HepG2 (cell line): ENCODE measurements around the gene PODN. TPM values are rescaled to one million over a fixed set of nuclear protein-coding genes. Genes with fewer than 3 reads are reported as not detected.
A peak's percentile ranks its signal among the peaks of the same experiment; 100 is the strongest.

Experiments used
- ARNTL ChIP-seq: sonication (generic); formaldehyde crosslinking; IDR thresholded peaks from 2 replicates; pipeline ENCODE4 v1.4.0; 2020; ENCODE audit warnings: mild to moderate bottlenecking, missing genetic modification reagents
- ASH2L ChIP-seq: fragments of 300-600, 200-600 bp; sonication (generic); IDR thresholded peaks from 2 replicates; pipeline ENCODE4 v1.7.0; 2017; ENCODE audit warnings: low read depth, mild to moderate bottlenecking, moderate library complexity, mixed read lengths, low read length; ENCODE audit not compliant: insufficient read length
- ELF4 ChIP-seq: sonication (generic); formaldehyde crosslinking; IDR thresholded peaks from 2 replicates; pipeline ENCODE4 v1.5.0; 2020; ENCODE audit warnings: missing genetic modification reagents, mild to moderate bottlenecking, moderate library complexity, borderline replicate concordance
- FOXA3 ChIP-seq: IDR thresholded peaks from 2 replicates; pipeline ENCODE4 v1.6.1; 2016; ENCODE audit warnings: missing genetic modification reagents, missing compliant biosample characterization
- HNF4A ChIP-seq: sonication (generic); formaldehyde crosslinking; IDR thresholded peaks from 2 replicates; pipeline ENCODE4 v1.4.0; 2020; ENCODE audit warnings: missing genetic modification reagents
- KAT7 ChIP-seq: IDR thresholded peaks from 2 replicates; pipeline ENCODE4 v1.6.1; 2018; ENCODE audit warnings: borderline replicate concordance, missing compliant biosample characterization
- MIXL1 ChIP-seq: IDR thresholded peaks from 2 replicates; pipeline ENCODE4 v1.6.1; 2016
- MXI1 ChIP-seq: IDR thresholded peaks from 3 replicates; pipeline ENCODE4 v1.6.1; 2012; ENCODE audit warnings: low read depth, low read length, inconsistent platforms, borderline replicate concordance
- NFATC3 ChIP-seq: sonication (generic); formaldehyde crosslinking; IDR thresholded peaks from 2 replicates; pipeline ENCODE4 v1.5.1; 2020; ENCODE audit warnings: mild to moderate bottlenecking, missing genetic modification reagents
- NFRKB ChIP-seq: fragments of 450-650 bp; IDR thresholded peaks from 2 replicates; pipeline ENCODE4 v1.6.1; 2017
- RFX3 ChIP-seq: IDR thresholded peaks from 2 replicates; pipeline ENCODE4 v1.6.1; 2016; ENCODE audit warnings: missing biosample characterization, missing genetic modification reagents
- SIN3A ChIP-seq: IDR thresholded peaks from 2 replicates; pipeline ENCODE4 v1.6.1; 2011; ENCODE audit warnings: low read depth, mild to moderate bottlenecking, control low read depth, low read length, borderline replicate concordance
- SNAPC4 ChIP-seq: sonication (generic); formaldehyde crosslinking; IDR thresholded peaks from 2 replicates; pipeline ENCODE4 v1.4.0; 2020; ENCODE audit warnings: mild to moderate bottlenecking, missing genetic modification reagents
- TBX3 ChIP-seq: fragments of 450-650 bp; IDR thresholded peaks from 2 replicates; pipeline ENCODE4 v1.6.1; 2017; ENCODE audit warnings: antibody characterized with exemption, mild to moderate bottlenecking, inconsistent platforms, borderline replicate concordance
- TCF7L2 ChIP-seq: IDR thresholded peaks from 2 replicates; pipeline ENCODE4 v1.6.1; 2011; ENCODE audit warnings: mild to moderate bottlenecking, low read depth, low read length, moderate library complexity
- ZBTB38 ChIP-seq: sonication (generic); formaldehyde crosslinking; IDR thresholded peaks from 2 replicates; pipeline ENCODE4 v1.5.1; 2020; ENCODE audit warnings: mild to moderate bottlenecking, missing genetic modification reagents
- ZC3H13 ChIP-seq: sonication (generic); formaldehyde crosslinking; IDR thresholded peaks from 2 replicates; pipeline ENCODE4 v1.8.1; 2023; ENCODE audit warnings: mild to moderate bottlenecking, missing genetic modification reagents, moderate library complexity
- ZNF552 ChIP-seq: sonication (generic); formaldehyde crosslinking; IDR thresholded peaks from 2 replicates; pipeline ENCODE4 v1.9.0; 2022; ENCODE audit warnings: missing genetic modification reagents, mild to moderate bottlenecking, borderline replicate concordance
- ZNF556 ChIP-seq: sonication (generic); formaldehyde crosslinking; IDR thresholded peaks from 2 replicates; pipeline ENCODE4 v1.4.0; 2020; ENCODE audit warnings: mild to moderate bottlenecking, missing genetic modification reagents, borderline replicate concordance
- ZNF589 ChIP-seq: sonication (generic); formaldehyde crosslinking; conservative IDR thresholded peaks from 2 replicates; pipeline ENCODE4 v1.8.0; 2022; ENCODE audit warnings: mild to moderate bottlenecking, moderate library complexity, missing genetic modification reagents
- ZNF792 ChIP-seq: IDR thresholded peaks from 2 replicates; pipeline ENCODE4 v1.6.1; 2016
- ZSCAN9 ChIP-seq: IDR thresholded peaks from 2 replicates; pipeline ENCODE4 v1.6.1; 2016; ENCODE audit warnings: borderline replicate concordance
- polyA plus RNA-seq, 8 experiments: library from polyadenylated mRNA; depleted of rRNA in 3 of 8; stranded (reverse) in 7 of 8; unstranded in 1 of 8; fragments of >200 nt; fragmentation: Illumina TruSeq in 4 of 8; extraction: Trizol in 4 of 8; gene quantifications; 2 replicates each; pipeline versions ENCODE4 v1.2.1 to v1.2.3, GENCODE V29; 2011 to 2016; ENCODE audit warnings: low read depth in 4 of 8, missing spikeins in 1 of 8, mixed read lengths in 1 of 8; ENCODE audit not compliant: insufficient read depth in 1 of 8
- total RNA-seq, 5 experiments: library from RNA; depleted of rRNA; stranded (reverse); fragments of >200 nt; fragmentation: Illumina TruSeq; extraction: Trizol; gene quantifications; 2 replicates each; pipeline ENCODE4 v1.2.3, GENCODE V29; 2016; ENCODE audit warnings: low read depth in 1 of 5
- TF ChIP-seq, protein P1 (sequence below): IDR thresholded peaks from 2 replicates; pipeline ENCODE4 v1.6.1; 2016; ENCODE audit warnings: low read depth
- TF ChIP-seq, protein P2 (sequence below): sonication (generic); formaldehyde crosslinking; IDR thresholded peaks from 2 replicates; pipeline ENCODE4 v1.5.1; 2020; ENCODE audit warnings: missing genetic modification reagents, mild to moderate bottlenecking, borderline replicate concordance

Gene PODN
- total and polyA plus RNA-seq, 2 of the 13 experiments (the other 11 are each of a cell fraction or from before 2014, with no cell fraction given): 0.13 TPM; not detected in 1

DNA sequence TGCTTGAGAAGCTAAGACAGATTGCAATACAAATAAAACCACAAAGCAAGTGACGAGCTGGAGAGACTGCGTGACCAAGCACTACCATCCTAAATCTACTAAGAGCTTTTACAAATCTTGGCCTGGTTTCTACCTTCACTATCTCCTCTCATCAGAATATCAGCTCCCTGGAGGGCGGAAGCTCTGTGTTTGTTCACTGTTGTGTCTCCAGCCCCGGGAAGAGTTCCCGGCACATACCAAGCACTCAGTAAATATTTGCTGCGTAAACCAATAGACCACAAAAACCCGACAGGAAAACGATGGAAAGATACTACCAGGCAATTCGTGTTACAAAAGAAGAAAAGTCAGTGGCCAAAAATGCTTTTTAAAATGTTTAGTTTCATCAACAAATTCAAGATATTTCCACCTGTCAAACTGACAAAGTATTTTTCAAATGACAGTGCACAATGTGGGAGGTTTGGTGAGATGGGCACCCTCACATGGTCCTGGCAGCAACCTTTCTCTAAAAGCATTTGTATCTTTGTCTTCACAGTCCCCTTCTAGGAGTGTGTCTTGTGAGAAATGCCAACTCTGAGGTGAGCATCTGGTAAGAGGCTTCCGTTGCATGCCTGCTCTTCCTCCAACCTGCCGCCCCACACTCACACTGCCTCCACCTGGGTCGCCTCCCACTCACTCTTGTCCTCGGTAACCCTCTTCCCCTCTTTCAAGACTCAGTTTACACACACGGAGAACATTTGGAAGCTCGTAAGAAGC lies 45.7 kb downstream of the PODN start (continued):
- TF ChIP-seq MXI1 (0 out of 3 replicates have a peak, but pooled peaks have one; percentile 20), KAT7 (CRISPR knock-in tag) (peak; percentile 52; the same call in 1 of the 2 replicates), ZNF556 (CRISPR knock-in tag) (peak; percentile 46; the same call in 1 of the 2 replicates), ZNF552 (CRISPR knock-in tag) (no peak), ZBTB38 (no peak), HNF4A (CRISPR knock-in tag) (peak; percentile 62), SIN3A (no peak), ZC3H13 (CRISPR knock-in tag) (no peak), NFATC3 (CRISPR knock-in tag) (no peak), RFX3 (no peak), ZNF792 (CRISPR knock-in tag) (peak; percentile 98), ARNTL (peak; percentile 72), ZSCAN9 (peak; percentile 87), ELF4 (CRISPR knock-in tag) (peak; percentile 82; the same call in 1 of the 2 replicates), ASH2L (peak; percentile 53), ZNF589 (CRISPR knock-in tag) (0 out of 2 replicates have a peak, but pooled peaks have one; percentile 36), MIXL1 (peak; percentile 84), SNAPC4 (CRISPR knock-in tag) (no peak), FOXA3 (CRISPR knock-in tag) (peak; percentile 97), NFRKB (no peak), TBX3 (peak; percentile 94), TCF7L2 (no peak)
- TF ChIP-seq, protein P1, sequence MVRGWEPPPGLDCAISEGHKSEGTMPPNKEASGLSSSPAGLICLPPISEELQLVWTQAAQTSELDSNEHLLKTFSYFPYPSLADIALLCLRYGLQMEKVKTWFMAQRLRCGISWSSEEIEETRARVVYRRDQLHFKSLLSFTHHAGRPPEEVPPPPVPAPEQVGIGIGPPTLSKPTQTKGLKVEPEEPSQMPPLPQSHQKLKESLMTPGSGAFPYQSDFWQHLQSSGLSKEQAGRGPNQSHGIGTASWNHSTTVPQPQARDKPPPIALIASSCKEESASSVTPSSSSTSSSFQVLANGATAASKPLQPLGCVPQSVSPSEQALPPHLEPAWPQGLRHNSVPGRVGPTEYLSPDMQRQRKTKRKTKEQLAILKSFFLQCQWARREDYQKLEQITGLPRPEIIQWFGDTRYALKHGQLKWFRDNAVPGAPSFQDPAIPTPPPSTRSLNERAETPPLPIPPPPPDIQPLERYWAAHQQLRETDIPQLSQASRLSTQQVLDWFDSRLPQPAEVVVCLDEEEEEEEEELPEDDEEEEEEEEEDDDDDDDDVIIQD (CRISPR knock-in tag): peak; percentile 84
- TF ChIP-seq, protein P2, sequence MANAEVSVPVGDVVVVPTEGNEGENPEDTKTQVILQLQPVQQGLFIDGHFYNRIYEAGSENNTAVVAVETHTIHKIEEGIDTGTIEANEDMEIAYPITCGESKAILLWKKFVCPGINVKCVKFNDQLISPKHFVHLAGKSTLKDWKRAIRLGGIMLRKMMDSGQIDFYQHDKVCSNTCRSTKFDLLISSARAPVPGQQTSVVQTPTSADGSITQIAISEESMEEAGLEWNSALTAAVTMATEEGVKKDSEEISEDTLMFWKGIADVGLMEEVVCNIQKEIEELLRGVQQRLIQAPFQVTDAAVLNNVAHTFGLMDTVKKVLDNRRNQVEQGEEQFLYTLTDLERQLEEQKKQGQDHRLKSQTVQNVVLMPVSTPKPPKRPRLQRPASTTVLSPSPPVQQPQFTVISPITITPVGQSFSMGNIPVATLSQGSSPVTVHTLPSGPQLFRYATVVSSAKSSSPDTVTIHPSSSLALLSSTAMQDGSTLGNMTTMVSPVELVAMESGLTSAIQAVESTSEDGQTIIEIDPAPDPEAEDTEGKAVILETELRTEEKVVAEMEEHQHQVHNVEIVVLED (CRISPR knock-in tag): no peak
